ENCODE measurements around the gene CRYZL1.
A peak's percentile ranks its signal among the peaks of the same experiment; 100 is the strongest.
"Not testable (repeated sequence)": the region's sequence is repeated elsewhere in the genome, so short reads cannot be mapped to it uniquely, and the experiment has no call there.

The CRYZL1 gene

DNA sequence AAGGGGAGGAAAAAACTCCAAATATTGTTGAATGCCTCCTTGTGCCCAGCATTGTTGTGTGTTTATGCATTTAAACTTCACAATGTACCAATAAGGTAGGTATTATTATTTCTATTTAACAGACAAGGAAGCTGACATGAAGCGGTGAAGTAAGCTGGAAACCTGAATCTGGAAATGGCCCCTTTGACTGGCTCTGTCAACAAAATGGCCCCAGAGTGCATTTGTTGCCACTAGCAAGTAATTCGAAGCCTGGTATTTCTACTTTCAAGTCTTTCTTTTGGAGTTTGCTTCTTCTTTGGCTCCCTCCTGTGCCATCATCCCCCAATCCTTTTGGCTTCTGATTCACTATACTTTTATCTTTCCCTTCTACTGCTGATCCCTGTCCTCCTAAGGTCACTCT is 23.1 kb downstream of the CRYZL1 start:
- H3K27ac ChIP-seq = no peak overlapping the region
- TF ChIP-seq, protein P1, sequence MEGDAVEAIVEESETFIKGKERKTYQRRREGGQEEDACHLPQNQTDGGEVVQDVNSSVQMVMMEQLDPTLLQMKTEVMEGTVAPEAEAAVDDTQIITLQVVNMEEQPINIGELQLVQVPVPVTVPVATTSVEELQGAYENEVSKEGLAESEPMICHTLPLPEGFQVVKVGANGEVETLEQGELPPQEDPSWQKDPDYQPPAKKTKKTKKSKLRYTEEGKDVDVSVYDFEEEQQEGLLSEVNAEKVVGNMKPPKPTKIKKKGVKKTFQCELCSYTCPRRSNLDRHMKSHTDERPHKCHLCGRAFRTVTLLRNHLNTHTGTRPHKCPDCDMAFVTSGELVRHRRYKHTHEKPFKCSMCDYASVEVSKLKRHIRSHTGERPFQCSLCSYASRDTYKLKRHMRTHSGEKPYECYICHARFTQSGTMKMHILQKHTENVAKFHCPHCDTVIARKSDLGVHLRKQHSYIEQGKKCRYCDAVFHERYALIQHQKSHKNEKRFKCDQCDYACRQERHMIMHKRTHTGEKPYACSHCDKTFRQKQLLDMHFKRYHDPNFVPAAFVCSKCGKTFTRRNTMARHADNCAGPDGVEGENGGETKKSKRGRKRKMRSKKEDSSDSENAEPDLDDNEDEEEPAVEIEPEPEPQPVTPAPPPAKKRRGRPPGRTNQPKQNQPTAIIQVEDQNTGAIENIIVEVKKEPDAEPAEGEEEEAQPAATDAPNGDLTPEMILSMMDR (conservative IDR thresholded peaks at IDR 0.05) = no peak

DNA sequence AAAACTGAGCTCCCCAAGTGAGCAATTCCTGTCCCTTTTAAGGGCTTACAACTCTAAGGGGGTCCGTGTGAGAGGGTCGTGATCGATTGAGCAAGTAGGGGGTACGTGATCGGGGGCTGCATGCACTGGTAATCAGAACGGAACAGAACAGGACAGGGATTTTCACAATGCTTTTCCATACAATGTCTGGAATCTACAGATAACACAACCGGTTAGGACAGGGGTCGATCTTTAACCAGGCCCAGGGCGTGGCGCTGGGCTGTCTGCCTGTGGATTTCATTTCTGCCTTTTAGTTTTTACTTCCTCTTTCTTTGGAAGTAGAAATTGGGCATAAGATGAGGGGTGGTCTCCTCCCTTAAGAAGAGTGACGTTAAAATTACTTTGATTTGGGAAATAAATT is 24.0 kb downstream of the CRYZL1 start:
- not testable (repeated sequence) for H3K27ac ChIP-seq

DNA sequence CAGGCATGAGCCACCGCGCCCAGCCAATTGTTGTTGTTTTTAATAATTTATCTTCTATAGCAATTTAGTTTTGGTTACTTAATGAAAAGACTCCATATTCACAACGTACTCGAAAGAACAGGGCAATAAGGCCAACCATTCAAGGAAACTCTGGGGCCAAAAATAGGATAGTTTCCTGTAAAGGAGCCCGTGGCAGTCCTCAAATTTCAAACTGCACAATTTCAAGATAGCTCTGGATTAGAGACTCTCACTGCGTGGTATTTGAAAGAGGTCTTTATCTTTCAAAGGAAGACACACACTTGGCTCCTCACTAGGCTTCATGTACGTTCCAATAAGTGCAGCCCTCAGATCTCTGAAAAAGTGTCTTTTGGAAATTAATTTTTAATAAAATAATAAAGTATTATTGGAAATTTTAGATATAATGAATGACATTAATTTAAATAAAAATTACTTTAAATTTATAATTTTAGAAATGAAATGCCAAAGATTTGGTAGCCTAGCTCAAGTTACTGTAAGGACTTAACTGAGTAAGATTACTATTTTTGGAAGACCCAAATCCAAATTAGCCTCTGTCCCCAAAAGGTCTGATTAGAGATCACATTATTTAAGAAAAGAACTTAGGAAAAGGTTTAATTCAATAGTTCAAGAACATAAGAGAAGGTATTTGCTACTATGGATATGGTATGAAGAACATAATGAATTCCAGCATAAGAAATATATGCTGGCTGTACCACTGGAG is 30.4 kb downstream of the CRYZL1 start:
- TF ChIP-seq, protein P1 (conservative IDR thresholded peaks at IDR 0.05) = no peak
- H3K27ac ChIP-seq = no peak overlapping the region

GRCh38 chr21:33608559-33608958 is 33.0 kb downstream of the CRYZL1 start:
- H3K27ac ChIP-seq = no peak overlapping the region
- TF ChIP-seq, protein P1 (conservative IDR thresholded peaks at IDR 0.05) = no peak

GRCh38 chr21:33598051-33598450 is 43.5 kb downstream of the CRYZL1 start:
- TF ChIP-seq, protein P1 (conservative IDR thresholded peaks at IDR 0.05) = no peak
- H3K27ac ChIP-seq = no peak overlapping the region

DNA sequence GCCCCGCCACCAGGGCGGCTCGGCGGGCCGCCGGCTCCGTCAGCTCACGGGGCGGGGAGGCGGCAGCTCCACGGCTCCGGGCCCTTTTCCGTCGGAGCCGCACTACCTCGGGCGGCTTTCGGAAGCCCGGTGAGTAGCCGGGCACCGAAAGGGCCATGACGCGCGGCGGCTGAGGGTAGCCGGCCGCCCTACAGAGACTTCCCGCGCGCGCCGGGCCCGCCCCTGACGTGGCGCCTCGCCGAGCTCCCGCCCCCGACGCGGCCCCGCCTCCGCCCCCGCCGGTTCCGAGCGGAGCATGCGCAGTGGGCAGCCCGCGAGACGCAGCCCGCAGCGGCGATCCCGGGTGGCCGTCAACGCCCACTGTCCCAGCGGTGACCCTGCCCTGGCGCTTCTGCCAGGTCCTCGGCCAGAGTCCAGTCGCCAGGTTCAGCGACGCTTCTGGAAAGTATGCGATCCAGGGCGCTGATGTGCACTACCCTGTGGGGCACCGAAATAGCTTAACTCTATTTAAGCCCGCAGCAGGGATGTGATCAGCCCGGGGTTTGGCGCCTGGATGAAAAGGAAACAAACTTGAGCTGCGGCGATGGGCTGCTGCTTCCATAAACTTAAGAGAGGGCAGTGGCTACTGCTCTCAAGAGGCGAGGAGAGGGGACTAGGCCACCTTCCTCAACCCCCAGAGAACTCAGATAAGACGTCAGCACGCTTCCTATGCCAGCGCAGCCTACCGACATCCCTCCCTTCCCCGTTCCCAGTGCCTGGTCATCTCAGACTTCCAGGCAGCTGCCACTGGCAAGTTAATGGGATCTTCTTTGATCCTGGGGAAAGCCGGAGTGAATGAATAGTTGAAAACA is 52.8 kb downstream of the CRYZL1 start, which contains the start of gene DONSON:
Gene DONSON (minus strand): TSS at position 200 of the 851 bp plus-strand sequence. CDS start 43 bp downstream, at position 157.
- peak within 1 kb of the TSS; percentile 84 for H3K27ac ChIP-seq
- TF ChIP-seq, protein P1 (conservative IDR thresholded peaks at IDR 0.05) = peak; percentile 31; the same call in 1 of the 2 replicates

DNA sequence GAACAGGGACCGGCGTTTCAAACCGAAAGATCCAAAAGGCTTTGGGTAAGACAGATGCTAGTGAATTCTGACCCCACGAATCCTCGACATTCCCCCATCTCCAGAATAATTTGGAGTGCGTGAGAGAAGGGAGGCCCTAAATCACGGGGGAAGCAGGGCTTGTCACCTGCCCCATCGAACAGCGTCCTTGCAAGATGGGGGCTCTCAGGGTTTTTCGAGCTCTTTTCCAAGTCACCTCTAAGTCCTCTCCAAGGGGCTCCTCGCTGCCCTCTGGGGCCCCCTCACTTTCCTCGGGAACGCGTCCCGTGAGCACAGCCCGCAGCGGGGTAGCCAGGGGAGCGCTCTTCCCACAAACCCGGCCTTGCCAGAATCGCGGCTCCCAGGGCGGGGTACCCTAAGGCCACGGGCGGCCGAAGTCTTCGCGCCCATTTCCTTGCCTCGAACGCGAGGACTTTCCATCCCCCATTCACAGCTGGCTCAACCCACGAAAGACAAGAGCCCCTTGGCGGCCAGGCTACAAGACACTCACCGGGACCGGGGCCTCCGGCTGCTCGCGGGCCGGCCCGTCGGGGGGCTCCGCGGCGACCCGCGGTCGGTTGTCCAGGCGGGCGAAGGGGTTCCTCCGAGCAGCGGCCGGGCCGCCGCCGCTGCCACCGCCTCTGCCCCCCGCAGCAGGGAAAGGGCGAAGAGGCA is 53.6 kb downstream of the CRYZL1 start:
- TF ChIP-seq, protein P1 (conservative IDR thresholded peaks at IDR 0.05) = no peak; the same call in none of the 2 replicates
- H3K27ac ChIP-seq = peak overlapping the region; percentile 84

All from VCaP (cell line).